T-helper 2 cell treated with Interferon-gamma antibody and Interleukin-4, amounts not matched to agents 5 μg/mL and 100 μg/mL, for 36 hours (primary cell): ENCODE data around the gene SCO1.
"Not testable (repeated sequence)": the region's sequence is repeated elsewhere in the genome, so short reads cannot be mapped to it uniquely, and the experiment has no call there.

Experiments
- DNase-seq: peaks from one replicate; pipeline ENCODE4 v3.0.0; 2021; ENCODE audit warnings: low spot score
- H3K27ac Mint-ChIP-seq: one replicate; pipeline ENCODE4 v1.8.0; 2021; ENCODE audit warnings: mild to moderate bottlenecking, mixed read lengths
- H3K27me3 Mint-ChIP-seq: one replicate; pipeline ENCODE4 v1.8.0; 2021; ENCODE audit warnings: low read depth, mixed read lengths
- H3K36me3 Mint-ChIP-seq: one replicate; pipeline ENCODE4 v1.8.0; 2021; ENCODE audit warnings: low read depth, mixed read lengths
- H3K4me1 Mint-ChIP-seq: one replicate; pipeline ENCODE4 v1.8.0; 2021; ENCODE audit warnings: low read depth, mixed read lengths
- H3K4me3 Mint-ChIP-seq: one replicate; pipeline ENCODE4 v1.8.0; 2022; ENCODE audit warnings: mild to moderate bottlenecking, moderate library complexity, mixed read lengths
- H3K9me3 Mint-ChIP-seq: one replicate; pipeline ENCODE4 v1.8.0; 2021; ENCODE audit warnings: mixed read lengths

SCO1 gene

DNA sequence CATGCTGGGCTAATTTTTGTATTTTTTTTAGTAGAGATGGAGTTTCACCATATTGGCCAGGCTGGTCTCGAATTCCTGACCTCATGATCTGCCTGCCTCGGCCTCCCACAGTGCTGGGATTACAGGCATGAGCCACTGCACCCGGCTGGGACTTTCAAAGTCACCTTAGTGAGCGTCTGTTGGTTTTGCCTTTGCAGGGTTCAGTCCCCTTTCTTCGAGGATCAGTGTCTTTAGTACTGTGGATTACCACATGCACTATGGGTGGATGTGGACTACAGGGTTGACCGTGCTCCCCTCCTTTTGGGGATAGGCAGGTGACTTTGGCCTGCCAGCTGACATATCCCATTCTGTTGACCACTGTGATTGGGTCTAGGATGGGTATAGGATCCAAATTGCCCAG, 34.8 kb upstream of the SCO1 start:
- H3K27me3 Mint-ChIP-seq, result peaks cover 31% of the 10 kb centered on the region
- not testable (repeated sequence) for H3K36me3 Mint-ChIP-seq, H3K27ac Mint-ChIP-seq, H3K4me3 Mint-ChIP-seq, DNase-seq, H3K9me3 Mint-ChIP-seq
- H3K4me1 Mint-ChIP-seq, result peaks cover 11% of the 10 kb centered on the region

DNA sequence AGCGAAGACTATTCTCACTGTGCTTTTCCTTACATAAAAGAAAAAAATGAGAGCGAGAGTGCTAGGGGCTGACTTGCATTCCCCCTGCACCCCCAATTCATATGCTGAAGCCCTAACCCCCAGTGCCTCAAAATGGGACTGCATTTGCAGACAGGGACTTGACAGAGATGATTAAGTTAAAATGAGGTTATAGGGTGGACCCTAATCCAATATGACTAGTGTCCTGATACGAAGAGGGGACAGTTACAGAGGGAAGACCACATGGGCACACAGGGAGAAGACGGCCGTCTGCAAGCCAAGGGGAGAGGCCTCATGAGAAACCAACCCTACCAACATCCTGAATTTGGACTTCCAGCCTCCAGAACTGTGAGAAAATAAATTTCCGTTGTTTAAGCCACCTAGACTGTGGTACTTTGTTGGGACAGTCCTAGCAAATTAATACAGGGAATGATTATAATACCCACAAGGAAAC, 34.1 kb upstream of the SCO1 start:
- DNase-seq, result no peak
- Mint-ChIP-seq H3K4me1 (peaks cover 13% of the 10 kb centered on the region), H3K9me3 (no peaks in the 10 kb centered on the region), H3K4me3 (peak overlapping the region; percentile 92), H3K27me3 (peaks cover 31% of the 10 kb centered on the region), H3K27ac (no peak overlapping the region), H3K36me3 (no peaks in the 10 kb centered on the region)

- H3K36me3 Mint-ChIP-seq, DNase-seq, H3K9me3 Mint-ChIP-seq: not testable (repeated sequence)
- Mint-ChIP-seq H3K4me3 (peak overlapping the region; percentile 92), H3K27me3 (peaks cover 31% of the 10 kb centered on the region), H3K27ac (peak overlapping the region; percentile 64), H3K4me1 (peaks cover 13% of the 10 kb centered on the region)
Observed at GRCh38 chr17:10730247-10730646, 32.9 kb upstream of the SCO1 start.

DNA sequence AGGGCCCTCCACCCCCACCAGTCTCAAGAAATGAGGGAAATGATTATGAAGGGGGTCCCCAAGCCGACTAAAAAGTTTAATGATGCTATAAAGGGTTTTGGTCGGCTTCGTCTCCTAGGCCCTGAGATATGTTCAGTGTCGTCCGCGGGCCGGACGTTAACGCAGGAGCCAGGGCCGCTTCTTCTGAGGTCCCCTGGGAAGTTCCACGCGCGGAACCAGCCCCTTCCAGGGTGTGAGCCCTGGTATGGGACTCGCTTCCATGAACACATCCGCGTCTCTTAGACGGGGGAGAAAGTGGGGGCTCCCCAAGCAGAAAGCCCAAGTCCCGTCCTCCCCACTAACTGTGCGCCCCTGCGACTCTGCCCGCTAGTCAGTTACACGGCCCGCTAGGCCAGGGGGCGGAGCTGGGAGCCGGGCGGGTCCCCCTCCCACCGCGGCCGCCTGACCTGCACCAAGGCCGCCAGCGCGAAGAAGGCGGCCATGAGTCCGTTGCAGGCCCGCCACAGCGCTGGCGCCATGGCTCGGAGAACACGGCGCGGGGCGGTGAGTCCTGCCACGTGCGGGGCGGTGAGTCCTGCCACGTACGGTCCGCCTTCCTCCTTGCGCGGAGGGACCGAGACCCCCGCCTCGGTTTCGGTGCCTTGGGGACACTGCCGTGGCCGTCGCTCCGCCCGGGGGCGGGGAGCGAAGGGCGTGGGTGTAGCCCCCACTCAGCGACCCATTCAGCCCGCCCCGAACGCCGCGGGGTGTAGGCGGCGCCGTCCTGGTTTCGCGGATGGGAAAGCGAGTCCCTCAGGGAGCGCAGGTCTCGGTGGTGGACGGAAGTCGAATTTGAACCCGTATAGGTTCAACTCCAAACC, 32.2 kb upstream of the SCO1 start, which contains the start of gene TMEM220:
TSS of gene TMEM220 (minus strand) at position 690 of the 860 bp plus-strand sequence. CDS start at position 518, 172 bp downstream.
- peak within 1 kb of the TSS; percentile 64 for H3K27ac Mint-ChIP-seq

DNA sequence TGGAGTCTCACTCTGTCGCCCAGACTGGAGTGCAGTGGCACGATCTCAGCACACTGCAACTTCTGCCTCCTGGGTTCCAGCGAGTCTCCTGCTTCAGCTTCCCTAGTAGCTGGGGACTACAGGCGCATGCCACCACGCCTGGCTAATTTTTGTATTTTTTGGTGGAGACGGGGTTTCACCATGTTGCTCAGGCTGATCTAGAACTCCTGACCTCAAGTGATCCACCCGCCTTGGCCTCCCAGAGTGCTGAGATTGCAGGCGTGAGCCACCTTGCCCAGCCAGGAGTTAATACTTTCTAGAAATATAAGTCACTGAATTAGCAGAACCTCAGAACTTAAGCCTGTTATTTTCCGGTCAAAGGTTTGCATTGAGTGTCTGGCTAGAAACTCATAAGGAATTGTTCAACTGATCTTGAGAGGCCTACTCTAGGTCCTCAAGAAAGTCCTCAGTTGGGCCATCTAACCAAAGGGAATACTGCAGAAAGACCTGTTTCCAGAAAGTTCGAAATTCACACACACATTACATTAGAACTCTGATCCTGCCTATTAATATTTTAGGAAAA, 31.1 kb upstream of the SCO1 start:
- no peak overlapping the region for H3K4me3 Mint-ChIP-seq
- H3K27ac Mint-ChIP-seq, result no peak overlapping the region
- no peak for DNase-seq
- peaks cover 26% of the 10 kb centered on the region for H3K27me3 Mint-ChIP-seq
- no peaks in the 10 kb centered on the region for H3K9me3 Mint-ChIP-seq
- peaks cover 13% of the 10 kb centered on the region for H3K4me1 Mint-ChIP-seq
- H3K36me3 Mint-ChIP-seq, result no peaks in the 10 kb centered on the region

More for the DNA sequence above, 32.2 kb upstream of the SCO1 start, which contains the start of gene TMEM220:
- Mint-ChIP-seq H3K9me3 (no peaks in the 10 kb centered on the region), H3K4me3 (peak within 1 kb of the TSS; percentile 92), H3K4me1 (peaks cover 13% of the 10 kb centered on the region), H3K36me3 (no peaks in the 10 kb centered on the region), H3K27me3 (peaks cover 29% of the 10 kb centered on the region)
- DNase-seq, result peak; percentile 33

DNA sequence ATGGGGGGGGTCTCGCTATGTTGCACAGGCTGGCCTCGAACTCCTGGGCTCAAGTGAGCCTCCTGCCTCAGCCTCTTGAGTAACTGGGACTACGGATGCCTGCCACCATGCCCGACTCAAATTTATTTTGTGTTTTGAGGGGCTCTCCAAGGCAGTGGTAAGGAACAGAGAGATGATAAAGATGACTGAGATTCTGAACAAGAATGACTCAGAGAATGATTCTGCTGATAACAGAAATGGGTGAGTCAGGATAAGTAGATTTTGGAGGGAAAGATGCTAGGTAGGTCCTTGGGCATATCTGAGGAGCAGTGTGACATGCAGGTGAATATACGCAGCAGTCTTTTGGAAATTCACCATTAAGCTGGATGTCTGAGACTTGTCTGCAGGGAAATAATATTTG, 29.9 kb upstream of the SCO1 start:
- no peaks in the 10 kb centered on the region for H3K9me3 Mint-ChIP-seq
- H3K27me3 Mint-ChIP-seq, result peaks cover 19% of the 10 kb centered on the region
- H3K4me1 Mint-ChIP-seq, result peaks cover 13% of the 10 kb centered on the region
- H3K27ac Mint-ChIP-seq, result no peak overlapping the region
- H3K36me3 Mint-ChIP-seq, result no peaks in the 10 kb centered on the region
- no peak overlapping the region for H3K4me3 Mint-ChIP-seq
- peak; percentile 14 for DNase-seq

DNA sequence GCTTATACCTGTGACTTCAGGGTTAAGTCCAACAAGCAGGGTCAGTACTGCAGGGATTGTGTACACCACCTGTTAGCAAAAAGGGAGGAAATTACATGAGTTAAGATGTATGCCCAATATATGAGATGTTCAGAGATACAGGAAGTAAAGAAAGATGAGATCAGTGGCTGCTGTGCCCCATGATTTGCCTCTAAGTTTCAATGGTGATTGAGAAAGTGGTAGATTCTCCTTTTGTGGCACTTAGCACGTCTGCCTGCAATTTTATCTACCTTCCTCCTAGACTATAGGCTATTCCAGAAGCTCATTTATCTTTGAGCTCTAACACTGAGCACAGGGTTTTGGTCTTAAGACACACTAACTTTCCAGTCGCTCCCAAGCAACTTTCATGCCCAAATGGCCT, 28.9 kb upstream of the SCO1 start:
- no peak overlapping the region for H3K27ac Mint-ChIP-seq

GRCh38 chr17:10725262-10725661, 27.9 kb upstream of the SCO1 start:
- Mint-ChIP-seq H3K4me3 (no peak overlapping the region), H3K27me3 (peaks cover 10% of the 10 kb centered on the region), H3K4me1 (peaks cover 9% of the 10 kb centered on the region), H3K36me3 (no peaks in the 10 kb centered on the region), H3K9me3 (no peaks in the 10 kb centered on the region), H3K27ac (no peak overlapping the region)
- DNase-seq, result no peak

More for the DNA sequence above, 28.9 kb upstream of the SCO1 start:
- Mint-ChIP-seq H3K4me3 (no peak overlapping the region), H3K9me3 (no peaks in the 10 kb centered on the region), H3K27me3 (peaks cover 16% of the 10 kb centered on the region), H3K4me1 (peaks cover 13% of the 10 kb centered on the region), H3K36me3 (no peaks in the 10 kb centered on the region)
- DNase-seq, result no peak

DNA sequence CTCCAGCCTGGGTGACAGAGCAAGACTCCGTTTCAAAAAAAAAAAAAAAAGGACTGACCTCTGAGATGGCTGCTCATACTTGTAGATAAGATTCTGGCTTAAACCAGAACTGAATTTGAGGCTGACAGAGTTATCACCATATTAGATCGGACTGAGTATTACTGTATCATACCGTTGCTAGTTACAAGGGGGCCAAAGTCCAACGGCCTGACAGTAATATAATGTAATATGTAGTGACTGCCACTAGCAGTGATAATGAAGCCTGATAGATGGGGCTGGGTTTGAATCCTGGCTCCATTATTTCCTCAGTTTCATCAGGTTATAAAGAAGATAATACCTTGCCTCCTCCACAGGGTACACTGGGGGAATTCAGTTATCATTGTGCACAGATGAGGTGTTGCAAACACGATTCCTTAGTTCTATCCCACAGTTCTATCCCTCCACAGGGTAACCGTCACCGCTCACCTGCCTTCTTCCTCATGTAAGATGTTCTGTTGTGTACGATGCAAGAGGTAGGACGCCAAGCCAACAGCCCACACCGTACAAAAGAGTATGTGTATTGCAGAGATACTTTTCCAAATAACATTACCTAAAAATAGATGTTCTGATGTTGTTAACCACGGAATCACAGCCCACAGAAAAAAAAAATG, 27.3 kb upstream of the SCO1 start:
- Mint-ChIP-seq H3K36me3 (no peaks in the 10 kb centered on the region), H3K27ac (no peak overlapping the region), H3K9me3 (no peaks in the 10 kb centered on the region), H3K4me3 (no peak overlapping the region), H3K4me1 (peaks cover 7% of the 10 kb centered on the region), H3K27me3 (peaks cover 6% of the 10 kb centered on the region)
- no peak for DNase-seq

DNA sequence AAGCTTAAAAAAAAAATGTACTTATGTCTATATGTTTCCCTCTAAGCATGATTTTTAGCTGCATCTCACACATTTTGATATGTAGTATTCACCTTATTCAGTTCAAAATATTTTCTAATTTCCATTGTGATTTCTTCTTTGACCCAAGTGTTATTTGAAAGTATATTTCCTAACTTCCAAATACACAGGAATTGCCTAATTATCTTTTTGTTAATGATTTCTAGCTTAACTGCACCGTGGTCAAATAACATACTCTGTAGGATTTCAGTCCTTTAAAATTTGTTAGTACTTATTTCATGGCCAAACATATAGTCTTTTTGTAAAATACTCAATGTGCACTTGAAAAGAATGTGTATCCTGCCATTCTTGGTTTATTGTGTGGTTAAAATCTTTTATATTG, 21.2 kb upstream of the SCO1 start:
- DNase-seq, result no peak
- Mint-ChIP-seq H3K4me1 (no peaks in the 10 kb centered on the region), H3K4me3 (no peak overlapping the region), H3K27me3 (no peaks in the 10 kb centered on the region), H3K27ac (no peak overlapping the region), H3K9me3 (no peaks in the 10 kb centered on the region), H3K36me3 (peaks cover 6% of the 10 kb centered on the region)

DNA sequence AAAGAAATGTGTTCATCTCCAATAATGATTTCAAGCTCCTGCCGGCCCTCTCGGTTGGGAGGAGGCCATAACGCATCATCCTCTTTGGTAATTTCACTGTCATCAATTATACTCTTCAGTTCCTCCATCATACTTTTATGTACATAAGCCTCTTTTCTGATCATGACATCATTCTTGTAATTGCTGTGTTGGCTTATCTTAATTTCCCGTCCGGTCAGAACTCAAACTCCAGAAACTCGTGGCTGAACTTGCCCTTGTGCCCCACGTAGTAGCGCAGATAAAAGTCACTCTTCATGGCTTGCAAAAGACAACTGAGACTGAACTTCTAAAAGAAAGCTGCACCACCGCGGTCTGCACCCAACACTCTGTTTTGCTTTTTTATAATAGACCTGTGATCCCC, 18.9 kb upstream of the SCO1 start:
- DNase-seq, result no peak
- H3K27me3 Mint-ChIP-seq, result no peaks in the 10 kb centered on the region
- no peak overlapping the region for H3K4me3 Mint-ChIP-seq
- H3K4me1 Mint-ChIP-seq, result no peaks in the 10 kb centered on the region
- H3K9me3 Mint-ChIP-seq, result no peaks in the 10 kb centered on the region
- H3K27ac Mint-ChIP-seq, result no peak overlapping the region
- peaks cover 22% of the 10 kb centered on the region for H3K36me3 Mint-ChIP-seq

DNA sequence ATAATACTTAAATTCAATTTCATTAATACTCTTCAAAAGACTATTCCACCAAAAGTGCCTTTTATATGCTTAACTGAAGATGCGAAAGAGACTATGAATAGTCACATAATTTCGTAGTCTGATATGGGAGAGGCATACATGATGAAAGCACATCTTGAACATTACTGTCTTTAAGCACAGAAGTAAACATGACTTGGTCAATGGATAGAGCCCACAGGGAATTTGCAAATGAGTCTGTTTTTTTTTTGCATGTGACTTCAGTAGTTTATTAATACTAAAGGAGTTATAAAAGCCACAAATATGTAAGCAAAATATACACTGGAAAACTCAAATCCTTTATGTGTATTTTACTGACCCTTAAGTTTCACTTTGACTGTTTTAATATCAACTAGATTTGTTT, 16.0 kb upstream of the SCO1 start:
- Mint-ChIP-seq H3K27me3 (no peaks in the 10 kb centered on the region), H3K27ac (no peak overlapping the region), H3K9me3 (no peaks in the 10 kb centered on the region), H3K36me3 (peaks cover 46% of the 10 kb centered on the region), H3K4me1 (peaks cover 2% of the 10 kb centered on the region), H3K4me3 (no peak overlapping the region)
- no peak for DNase-seq

DNA sequence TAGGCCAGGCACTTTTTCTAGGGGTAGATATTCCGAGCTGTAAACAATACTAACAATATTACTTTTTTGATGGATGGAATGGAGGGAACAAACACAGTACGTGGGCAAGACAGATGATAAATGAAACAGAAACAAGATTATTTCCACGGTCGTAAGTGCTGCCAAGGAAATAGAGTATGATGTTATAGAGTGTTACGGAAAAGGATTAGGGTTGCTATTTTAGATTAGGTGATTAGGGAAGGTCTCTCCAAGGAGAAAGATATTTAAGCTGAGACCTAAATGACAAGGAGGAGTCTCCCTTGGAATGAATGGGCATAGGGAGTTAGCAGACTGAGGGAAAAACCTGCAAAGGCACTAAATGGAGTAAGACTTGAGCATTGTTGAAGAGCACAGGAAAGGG, 8.4 kb upstream of the SCO1 start:
- DNase-seq, result no peak
- Mint-ChIP-seq H3K9me3 (no peaks in the 10 kb centered on the region), H3K27ac (no peak overlapping the region), H3K36me3 (peaks cover 52% of the 10 kb centered on the region), H3K4me3 (no peak overlapping the region), H3K27me3 (no peaks in the 10 kb centered on the region), H3K4me1 (peaks cover 30% of the 10 kb centered on the region)

DNA sequence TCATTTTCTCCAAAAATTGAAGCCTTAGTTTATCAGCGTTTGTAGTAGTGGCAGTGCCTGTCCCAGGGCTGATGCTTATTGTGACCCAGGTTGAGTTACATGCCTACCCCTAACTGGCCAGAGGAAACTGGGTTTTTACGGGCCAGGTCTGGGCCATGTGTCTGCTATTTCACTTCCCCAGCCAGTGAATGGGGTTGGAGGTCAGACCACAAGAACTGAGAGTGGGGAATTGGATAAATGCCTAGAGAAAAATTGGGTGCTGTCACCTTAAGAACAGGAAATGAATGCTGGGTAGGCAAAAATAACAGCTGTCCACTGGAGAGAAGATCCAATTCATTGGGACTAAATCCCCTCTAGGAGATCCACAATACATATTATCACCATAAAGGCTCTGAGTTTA, 5.2 kb upstream of the SCO1 start:
- H3K27ac Mint-ChIP-seq, result peak overlapping the region; percentile 32
- H3K9me3 Mint-ChIP-seq, result no peaks in the 10 kb centered on the region
- peaks cover 40% of the 10 kb centered on the region for H3K4me1 Mint-ChIP-seq
- H3K36me3 Mint-ChIP-seq, result peaks cover 37% of the 10 kb centered on the region
- no peaks in the 10 kb centered on the region for H3K27me3 Mint-ChIP-seq
- no peak overlapping the region for H3K4me3 Mint-ChIP-seq
- no peak for DNase-seq
